Natural killer cell (primary cell): ENCODE data around the gene SMG1. TPM values are rescaled to one million over a fixed set of nuclear protein-coding genes. Genes with fewer than 3 reads are reported as not detected.
"Not testable (repeated sequence)": the region's sequence is repeated elsewhere in the genome, so short reads cannot be mapped to it uniquely, and the experiment has no call there.

Experiments
- ATAC-seq, 3 donors: fragments of 150-1000 bp in 2 of 3; fragments of 200-7000 bp in 1 of 3; cut with Tn5 transposase; 1 replicate in 1 of 3; 2 replicates in 2 of 3; pipeline ENCODE4 v1.10.0; 2021; ENCODE audit warnings: mild to moderate bottlenecking in 2 of 3, moderate library complexity in 2 of 3
- DNase-seq, 2 donors: peaks; one replicate each; pipeline versions ENCODE4 v3.0.0 to v3.0.0-alpha.2; 2013 to 2021; ENCODE audit warnings: mixed read lengths in 1 of 2
- H3K27ac ChIP-seq: one replicate; pipeline ENCODE4 v1.5.1; 2013; ENCODE audit warnings: mild to moderate bottlenecking, low read length
- H3K27me3 ChIP-seq: one replicate; pipeline ENCODE4 v1.6.1; 2013; ENCODE audit warnings: low read length; ENCODE audit not compliant: control insufficient read depth, insufficient read depth
- H3K36me3 ChIP-seq: one replicate; pipeline ENCODE4 v1.6.1; 2013; ENCODE audit warnings: low read length; ENCODE audit not compliant: control insufficient read depth, insufficient read depth
- H3K4me1 ChIP-seq: one replicate; pipeline ENCODE4 v1.6.1; 2013; ENCODE audit warnings: low read length; ENCODE audit not compliant: control insufficient read depth, insufficient read depth
- H3K4me3 ChIP-seq: one replicate; pipeline ENCODE4 v1.5.1; 2013; ENCODE audit warnings: low read length
- H3K9me3 ChIP-seq: one replicate; pipeline ENCODE4 v1.6.1; 2013; ENCODE audit warnings: low read length; ENCODE audit not compliant: control insufficient read depth, insufficient read depth
- H3K27ac Mint-ChIP-seq, 2 donors: one replicate each; pipeline ENCODE4 v1.8.0; 2022; ENCODE audit warnings: mild to moderate bottlenecking in 2 of 2, mixed read lengths in 2 of 2, moderate library complexity in 1 of 2
- H3K27me3 Mint-ChIP-seq, 2 donors: one replicate each; pipeline ENCODE4 v1.8.0; 2022; ENCODE audit warnings: low read depth in 2 of 2, mixed read lengths in 2 of 2
- H3K36me3 Mint-ChIP-seq: one replicate; pipeline ENCODE4 v1.8.0; 2022; ENCODE audit warnings: mixed read lengths
- H3K4me1 Mint-ChIP-seq, 2 donors: one replicate each; pipeline ENCODE4 v1.8.0; 2022; ENCODE audit warnings: mixed read lengths in 2 of 2
- H3K4me3 Mint-ChIP-seq: one replicate; pipeline ENCODE4 v1.8.0; 2022; ENCODE audit warnings: mild to moderate bottlenecking, moderate library complexity, mixed read lengths
- H3K9me3 Mint-ChIP-seq, 2 donors: one replicate each; pipeline ENCODE4 v1.8.0; 2022; ENCODE audit warnings: mixed read lengths in 2 of 2
- WGBS: methylation state at CpG from one replicate; pipeline ENCODE4 v1.1.7; 2013; ENCODE audit warnings: missing lambda C conversion rate; ENCODE audit not compliant: insufficient coverage; 5-methylcytosine and 5-hydroxymethylcytosine counted together
- intact Hi-C: fragments of 100-400 bp; cut with micrococcal nuclease; formaldehyde crosslinking; loops from one replicate; pipeline ENCODE4 v1.14.2; 2022
- total RNA-seq, 4 donors: library from RNA; stranded (reverse); fragments of 120-200 nt in 1 of 4; gene quantifications; one replicate each; pipeline versions ENCODE4 v1.2.3 to v1.2.4, GENCODE V29; 2013 to 2022

The SMG1 gene
- total RNA-seq, 3 donors from 2014 or later (not counting 1 experiment from before 2014, with no cell fraction given): 215 to 253 (median 246) TPM

DNA sequence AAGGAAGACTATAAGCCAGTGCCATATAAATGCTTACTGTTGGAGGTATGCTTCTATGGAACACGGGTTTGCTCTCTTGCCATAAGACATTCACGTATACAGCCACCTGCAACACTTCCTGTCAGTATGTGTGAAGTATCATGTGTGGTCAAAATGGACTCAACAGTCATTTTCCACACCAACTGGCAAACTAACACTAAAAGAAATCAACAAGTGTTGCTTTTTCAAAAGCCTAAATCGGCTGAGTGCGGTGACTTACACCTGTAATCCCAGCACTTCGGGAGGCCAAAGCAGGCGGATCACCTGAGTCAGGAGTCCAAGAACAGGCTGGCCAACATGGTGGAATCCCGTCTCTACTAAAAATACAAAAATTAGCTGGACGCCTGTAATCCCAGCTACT lies 3.1 kb downstream of the SMG1 start:
- ATAC-seq, H3K4me3 ChIP-seq, intact Hi-C loops, H3K36me3 Mint-ChIP-seq, H3K36me3 ChIP-seq, H3K9me3 Mint-ChIP-seq, H3K9me3 ChIP-seq, H3K27me3 Mint-ChIP-seq, H3K27me3 ChIP-seq: not testable (repeated sequence)
- peak in 1 of 2 donors; percentile 36 for DNase-seq
- Mint-ChIP-seq H3K4me3 (peak overlapping the region; percentile 61), H3K4me1 (peaks cover 38 to 60% of the 10 kb centered on the region in 2 donors), H3K27ac (peak overlapping the region; percentile 88 to 94)
- H3K4me1 ChIP-seq: peaks cover 26% of the 10 kb centered on the region
- peak overlapping the region; percentile 59 for H3K27ac ChIP-seq
- WGBS: 49% methylated on average over 6 of the region's 8 CpGs

DNA sequence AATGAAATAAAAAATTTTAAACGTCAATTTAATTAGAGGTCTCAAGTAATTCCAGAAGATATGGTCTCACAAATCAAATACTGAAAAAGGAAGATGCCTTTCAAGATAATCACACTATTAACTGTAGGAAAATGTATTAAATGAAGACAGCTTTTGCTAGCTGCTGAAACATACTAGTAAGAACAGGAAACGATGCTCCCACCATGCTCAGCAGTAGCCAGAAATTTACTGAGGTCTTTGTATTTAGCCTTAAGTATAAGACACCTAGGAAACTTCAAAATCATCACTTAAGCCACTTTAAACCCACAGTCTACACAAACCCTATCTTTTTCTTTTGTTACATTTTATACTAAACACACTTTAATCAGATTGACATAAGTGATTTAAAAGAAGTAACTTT lies 16.6 kb downstream of the SMG1 start:
- H3K36me3 ChIP-seq, H3K36me3 Mint-ChIP-seq, H3K27me3 ChIP-seq, H3K4me3 ChIP-seq, DNase-seq, H3K27ac ChIP-seq, H3K9me3 ChIP-seq, H3K4me3 Mint-ChIP-seq, H3K9me3 Mint-ChIP-seq, H3K27me3 Mint-ChIP-seq, intact Hi-C loops, H3K4me1 ChIP-seq: not testable (repeated sequence)
- peak overlapping the region; percentile 51 to 65 for H3K27ac Mint-ChIP-seq
- peak in 1 of 3 donors; percentile 61 for ATAC-seq
- whole genome bisulfite sequencing: no CpG with 5 or more reads among the region's 2 CpGs
- peaks cover 33 to 38% of the 10 kb centered on the region in 2 donors for H3K4me1 Mint-ChIP-seq

DNA sequence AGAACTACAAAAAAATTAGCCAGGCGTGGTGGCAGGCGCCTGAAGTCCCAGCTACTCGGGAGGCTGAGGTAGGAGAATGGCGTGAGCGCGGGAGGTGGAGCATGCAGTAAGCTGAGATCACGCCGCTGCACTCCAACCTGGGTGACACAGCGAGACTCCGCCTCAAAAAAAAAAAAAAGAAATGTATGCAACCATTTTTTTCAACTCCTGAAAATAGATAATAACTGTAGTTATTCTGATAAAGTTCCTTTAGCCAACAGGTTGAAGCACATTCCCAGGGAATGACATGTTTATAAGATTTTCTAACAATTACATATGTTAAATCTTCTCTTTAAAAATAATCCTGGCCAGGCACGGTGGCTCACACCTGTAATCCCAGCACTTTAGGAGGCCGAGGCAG lies 17.5 kb downstream of the SMG1 start:
- ATAC-seq, H3K4me3 Mint-ChIP-seq, H3K4me1 ChIP-seq, H3K36me3 Mint-ChIP-seq, DNase-seq, intact Hi-C loops, H3K4me3 ChIP-seq, H3K9me3 ChIP-seq, H3K27me3 Mint-ChIP-seq, H3K36me3 ChIP-seq, H3K27ac ChIP-seq, H3K27me3 ChIP-seq, H3K9me3 Mint-ChIP-seq: not testable (repeated sequence)
- H3K27ac Mint-ChIP-seq: peak overlapping the region; percentile 51 to 65
- 92% methylated on average over 10 of the region's 12 CpGs for WGBS
- H3K4me1 Mint-ChIP-seq: peaks cover 33 to 40% of the 10 kb centered on the region in 2 donors

- Mint-ChIP-seq H3K4me1 (peaks cover 48 to 69% of the 10 kb centered on the region in 2 donors), H3K27ac (peak overlapping the region; percentile 47 to 89)
- H3K4me1 ChIP-seq, DNase-seq, H3K9me3 ChIP-seq, intact Hi-C loops, H3K9me3 Mint-ChIP-seq, ATAC-seq, H3K27me3 ChIP-seq, H3K27ac ChIP-seq, H3K4me3 ChIP-seq, H3K36me3 ChIP-seq, H3K27me3 Mint-ChIP-seq, H3K36me3 Mint-ChIP-seq, H3K4me3 Mint-ChIP-seq: not testable (repeated sequence)
- 95% methylated on average over 7 of the region's 7 CpGs for WGBS
Observed at GRCh38 chr16:18902778-18903177, 23.4 kb downstream of the SMG1 start.

GRCh38 chr16:18902044-18902443 lies 24.2 kb downstream of the SMG1 start:
- H3K36me3 ChIP-seq, ATAC-seq, H3K27me3 ChIP-seq, H3K4me3 ChIP-seq, H3K36me3 Mint-ChIP-seq, H3K9me3 ChIP-seq, H3K4me3 Mint-ChIP-seq, H3K27ac ChIP-seq, H3K9me3 Mint-ChIP-seq, H3K4me1 ChIP-seq, H3K27me3 Mint-ChIP-seq, intact Hi-C loops, DNase-seq: not testable (repeated sequence)
- H3K27ac Mint-ChIP-seq: peak overlapping the region in 1 of 2 donors; percentile 89
- WGBS: 90% methylated on average over 3 of the region's 3 CpGs
- H3K4me1 Mint-ChIP-seq: peaks cover 50 to 69% of the 10 kb centered on the region in 2 donors

DNA sequence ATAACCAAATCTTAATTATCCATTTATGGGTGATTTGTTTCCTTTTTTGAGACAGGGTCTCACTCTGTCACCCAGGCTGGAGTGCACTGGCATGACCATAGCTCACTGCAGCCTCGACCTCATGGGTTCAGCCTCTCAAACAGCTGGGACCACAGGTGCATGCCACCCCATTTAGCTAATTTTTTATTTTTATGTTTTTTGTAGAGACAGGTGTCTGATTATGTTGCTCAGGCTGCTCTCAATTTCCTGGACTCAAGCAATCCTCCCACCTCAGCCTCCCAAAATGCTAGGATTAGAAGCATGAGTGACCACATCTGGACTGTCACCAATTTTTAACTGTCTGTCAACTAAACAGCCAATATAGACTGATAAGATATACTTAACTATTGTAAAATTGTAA lies 25.0 kb downstream of the SMG1 start:
- H3K4me3 ChIP-seq, DNase-seq, H3K27ac Mint-ChIP-seq, H3K27ac ChIP-seq, H3K36me3 ChIP-seq, H3K4me3 Mint-ChIP-seq, H3K9me3 Mint-ChIP-seq, H3K36me3 Mint-ChIP-seq, H3K27me3 ChIP-seq, H3K4me1 ChIP-seq, H3K9me3 ChIP-seq, intact Hi-C loops, H3K27me3 Mint-ChIP-seq, ATAC-seq: not testable (repeated sequence)
- H3K4me1 Mint-ChIP-seq: peaks cover 45 to 63% of the 10 kb centered on the region in 2 donors
- no CpG with 5 or more reads among the region's 1 CpG for WGBS

GRCh38 chr16:18884456-18884855 lies 41.8 kb downstream of the SMG1 start:
- H3K9me3 ChIP-seq, H3K4me1 Mint-ChIP-seq, H3K4me3 ChIP-seq, intact Hi-C loops, H3K36me3 Mint-ChIP-seq, H3K27me3 ChIP-seq, H3K27ac Mint-ChIP-seq, H3K27ac ChIP-seq, ATAC-seq, H3K4me1 ChIP-seq, H3K4me3 Mint-ChIP-seq, DNase-seq, H3K27me3 Mint-ChIP-seq, H3K9me3 Mint-ChIP-seq: not testable (repeated sequence)
- peaks cover 16% of the 10 kb centered on the region for H3K36me3 ChIP-seq
- WGBS: 90% methylated on average over 2 of the region's 2 CpGs

DNA sequence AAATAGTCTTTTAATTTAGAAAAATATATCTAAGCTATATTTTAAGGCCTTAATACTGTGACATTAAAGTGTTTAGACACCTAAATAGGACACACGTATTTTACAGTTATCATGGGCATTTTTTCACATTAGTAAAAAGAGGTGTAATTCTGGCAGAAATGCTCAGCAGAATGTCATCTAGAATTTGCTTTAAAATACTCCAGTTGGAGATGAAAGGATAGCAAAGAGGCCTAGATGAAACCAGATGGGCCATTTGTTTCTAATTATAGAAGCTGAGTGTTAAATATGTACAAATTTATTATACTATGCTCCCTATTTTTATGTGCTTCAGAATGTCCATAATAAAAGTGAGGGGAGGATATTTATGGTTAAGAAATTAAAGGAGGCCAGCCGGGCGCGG lies 48.5 kb downstream of the SMG1 start:
- H3K27me3 Mint-ChIP-seq, H3K36me3 Mint-ChIP-seq, intact Hi-C loops, H3K9me3 Mint-ChIP-seq, ATAC-seq, H3K4me3 Mint-ChIP-seq, H3K27ac ChIP-seq, H3K4me1 ChIP-seq, DNase-seq, H3K9me3 ChIP-seq, H3K27me3 ChIP-seq, H3K4me3 ChIP-seq, H3K4me1 Mint-ChIP-seq: not testable (repeated sequence)
- peaks cover 21% of the 10 kb centered on the region for H3K36me3 ChIP-seq
- peak overlapping the region in 1 of 2 donors; percentile 56 for H3K27ac Mint-ChIP-seq
- 100% methylated on average over 4 of the region's 4 CpGs for WGBS
